Bronchial epithelial cell (primary cell): ENCODE measurements around the gene SPOCD1. TPM values are rescaled to one million over a fixed set of nuclear protein-coding genes. Genes with fewer than 3 reads are reported as not detected.

Experiments used
- DNase-seq: peaks from one replicate; pipeline ENCODE4 v3.0.0-alpha.2; 2010; ENCODE audit warnings: low read depth
- FAIRE-seq: peaks from 2 replicates; lab custom pipeline; 2011; peaks lifted over from hg19 to GRCh38; lab: Jason Lieb, UNC
- H3K27me3 ChIP-seq: 2 replicates; pipeline ENCODE4 v1.5.1; 2011; ENCODE audit warnings: low read length; ENCODE audit not compliant: control insufficient read depth, insufficient read depth
- H3K36me3 ChIP-seq: 2 replicates; pipeline ENCODE4 v1.5.1; 2011; ENCODE audit warnings: low read length; ENCODE audit not compliant: control insufficient read depth, insufficient read depth
- H3K4me3 ChIP-seq: 2 replicates; pipeline ENCODE4 v1.5.1; 2011; ENCODE audit warnings: mild to moderate bottlenecking, low read depth, low read length, control low read depth
- CTCF ChIP-seq: IDR thresholded peaks from 2 replicates; pipeline ENCODE4 v1.5.1; 2011; ENCODE audit warnings: mild to moderate bottlenecking, moderate library complexity, low read length, control low read depth, inconsistent platforms; ENCODE audit not compliant: insufficient read depth, severe bottlenecking
- total RNA-seq: library from RNA; depleted of rRNA; stranded (reverse); fragments of >200 nt; gene quantifications from 2 replicates; pipeline ENCODE4 v1.2.1, GENCODE V29; 2014

Gene SPOCD1
- total RNA-seq, 1 donor from 2014 or later = 1.1 TPM

DNA sequence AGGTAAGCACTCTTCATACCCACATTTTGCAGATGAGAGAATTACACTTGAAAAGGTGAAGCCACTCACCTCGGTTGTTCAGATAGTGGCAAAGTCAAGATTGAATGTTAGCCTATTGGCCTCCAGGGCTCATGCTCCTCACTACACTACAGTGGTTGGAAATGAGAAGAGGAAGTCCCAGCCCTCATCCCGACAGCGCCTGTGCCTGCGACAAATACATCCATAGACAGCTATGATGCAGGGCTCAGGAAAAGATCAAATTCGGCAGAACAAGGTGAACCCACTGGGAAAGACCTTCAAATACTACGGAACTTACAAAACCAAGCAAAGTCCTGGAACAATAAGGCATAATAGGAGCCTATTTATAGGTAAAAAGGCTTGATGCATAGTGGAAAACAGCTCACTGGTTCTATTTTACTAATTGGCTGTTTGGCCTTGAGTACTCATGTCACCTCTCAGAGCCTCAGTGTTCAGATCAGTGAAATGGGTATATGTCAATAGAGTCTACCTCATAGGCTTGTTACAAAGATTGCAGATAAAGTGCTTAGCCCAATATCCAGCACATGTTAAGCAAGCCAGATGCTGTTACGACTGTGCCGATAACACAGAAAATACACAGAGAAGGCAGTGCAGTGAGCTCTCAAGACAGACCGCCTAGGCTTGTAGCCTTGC, 3.5 kb downstream of the SPOCD1 start:
- no peak for DNase-seq
- no peak overlapping the region for H3K4me3 ChIP-seq
- no peaks in the 10 kb centered on the region for H3K27me3 ChIP-seq
- FAIRE-seq = no peak
- TF ChIP-seq CTCF = no peak
- no peaks in the 10 kb centered on the region for H3K36me3 ChIP-seq

DNA sequence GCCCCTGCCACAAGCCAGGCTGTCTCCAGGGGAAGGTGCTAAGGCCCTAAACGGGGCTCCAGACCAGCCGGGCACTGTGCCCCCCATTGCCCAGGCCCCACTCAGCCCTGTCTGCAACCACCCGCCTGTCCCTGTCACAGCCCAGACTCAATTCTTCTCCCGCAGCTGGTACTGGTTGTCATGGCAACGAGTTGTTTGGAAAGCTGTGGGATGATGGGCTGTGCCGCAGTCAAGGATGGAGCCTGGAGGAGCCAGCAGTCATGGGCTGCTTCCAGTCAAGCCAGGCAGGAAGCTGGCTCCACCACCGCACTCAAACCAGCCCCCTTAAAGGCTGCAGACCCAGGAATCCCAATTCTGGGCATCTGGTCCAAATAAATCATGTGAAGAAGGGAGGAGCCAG, 4.2 kb downstream of the SPOCD1 start:
- Histone ChIP-seq H3K4me3 (no peak overlapping the region), H3K27me3 (no peaks in the 10 kb centered on the region), H3K36me3 (no peaks in the 10 kb centered on the region)
- FAIRE-seq (no peak), DNase-seq (no peak)
- no peak for TF ChIP-seq CTCF

DNA sequence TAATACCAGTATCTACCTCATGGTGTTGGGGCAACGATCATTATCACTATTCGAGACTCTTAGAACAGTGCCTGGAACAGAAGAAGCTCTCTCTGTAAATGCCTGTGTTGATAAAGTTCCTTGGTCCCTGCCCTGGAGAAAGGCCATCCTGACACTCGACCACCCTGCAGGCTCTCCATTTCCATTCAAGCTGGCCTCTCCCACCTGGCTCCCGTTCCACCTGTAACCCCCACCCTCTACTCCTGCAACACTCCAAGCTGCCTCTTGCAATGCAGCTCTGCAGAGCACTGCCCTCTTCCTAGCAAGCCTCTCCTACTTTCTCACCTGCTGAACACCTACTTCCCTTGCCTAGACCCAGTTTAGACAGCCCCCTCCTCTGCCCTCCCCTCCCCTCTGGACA, 6.1 kb downstream of the SPOCD1 start:
- no peak for DNase-seq
- no peak for FAIRE-seq

DNA sequence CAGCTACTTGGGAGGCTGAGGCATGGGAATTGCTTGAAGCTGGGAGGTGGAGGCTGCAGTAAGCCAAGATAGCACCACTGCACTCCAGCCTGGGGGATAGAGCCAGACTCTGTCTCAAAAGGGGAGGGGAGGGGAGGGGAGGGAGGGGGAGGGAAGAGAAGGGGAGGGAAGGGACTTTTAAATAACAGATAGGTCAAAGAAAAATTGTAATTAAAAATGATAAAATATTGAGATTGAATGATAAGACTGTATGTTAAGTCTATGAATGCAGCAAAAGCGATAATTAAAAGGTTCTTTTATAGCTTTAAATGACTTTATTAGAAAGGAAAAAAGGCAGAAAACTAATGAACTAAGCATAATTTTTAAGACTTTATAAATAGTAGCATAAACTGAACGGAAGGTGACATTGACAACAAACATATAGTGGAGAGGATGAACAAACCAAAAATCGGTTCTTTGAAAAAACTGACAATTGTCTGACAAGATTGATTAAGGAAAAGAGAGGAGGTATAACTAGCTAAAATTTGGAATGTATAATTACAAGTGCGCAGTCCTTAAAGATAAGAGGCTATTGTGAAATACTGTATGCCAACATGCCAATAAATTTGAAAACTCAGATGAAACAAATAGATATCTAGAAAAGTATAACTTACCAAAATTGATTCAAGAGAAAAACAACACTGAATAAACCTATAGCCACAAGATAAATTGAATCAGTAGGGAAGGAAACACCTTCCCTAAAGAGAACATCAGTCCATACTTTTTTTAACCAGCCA, 8.4 kb downstream of the SPOCD1 start:
- Histone ChIP-seq H3K27me3 (no peaks in the 10 kb centered on the region), H3K4me3 (no peak overlapping the region), H3K36me3 (no peaks in the 10 kb centered on the region)
- DNase-seq = no peak
- no peak for TF ChIP-seq CTCF
- no peak for FAIRE-seq

More for the DNA sequence above, 6.1 kb downstream of the SPOCD1 start:
- TF ChIP-seq CTCF = no peak
- Histone ChIP-seq H3K4me3 (no peak overlapping the region), H3K36me3 (no peaks in the 10 kb centered on the region), H3K27me3 (no peaks in the 10 kb centered on the region)

DNA sequence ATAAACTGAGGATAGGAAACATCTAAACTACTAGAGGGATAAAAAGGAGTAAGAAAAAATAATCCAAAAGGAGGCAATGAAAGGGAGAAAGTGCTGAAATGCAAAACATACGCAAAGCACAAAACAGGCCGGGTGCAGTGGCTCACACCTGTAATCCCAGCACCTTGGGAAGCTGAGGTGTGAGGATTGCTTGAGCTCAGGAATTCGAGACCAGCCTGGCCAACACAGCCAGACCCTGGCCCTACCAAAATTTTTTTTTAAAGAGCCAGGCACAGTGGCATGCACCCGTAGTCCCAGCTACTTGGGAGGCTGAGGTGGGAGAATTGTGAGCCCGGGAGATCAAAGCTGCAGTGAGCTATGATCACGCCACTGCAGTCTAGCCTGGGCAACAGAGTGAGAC, 10.5 kb downstream of the SPOCD1 start:
- no peak overlapping the region for H3K4me3 ChIP-seq
- DNase-seq (no peak), FAIRE-seq (no peak)
- H3K36me3 ChIP-seq = no peaks in the 10 kb centered on the region
- no peak for TF ChIP-seq CTCF
- no peaks in the 10 kb centered on the region for H3K27me3 ChIP-seq

DNA sequence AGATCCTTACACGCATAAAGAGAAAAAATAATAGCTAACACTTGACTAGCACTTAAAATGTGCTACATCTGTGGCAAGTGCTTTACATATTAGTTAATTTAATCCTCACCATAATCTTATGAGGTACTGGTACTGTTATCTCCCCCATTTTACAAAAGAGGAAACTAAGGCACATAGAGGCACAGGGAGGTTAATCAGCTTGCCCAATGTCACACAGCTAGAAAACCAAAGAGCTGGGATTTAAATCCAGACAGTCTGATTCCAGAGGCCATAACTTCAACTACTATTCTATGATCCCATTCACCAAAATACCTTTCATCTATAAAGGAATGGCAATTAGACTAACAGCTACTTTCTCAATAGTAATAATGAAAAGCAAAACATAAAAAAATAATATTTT, 11.7 kb downstream of the SPOCD1 start:
- no peak for TF ChIP-seq CTCF
- Histone ChIP-seq H3K27me3 (no peaks in the 10 kb centered on the region), H3K4me3 (no peak overlapping the region), H3K36me3 (no peaks in the 10 kb centered on the region)
- no peak for DNase-seq
- no peak for FAIRE-seq
